HepG2 (cell line): ENCODE measurements around the gene SLC5A10. TPM values are rescaled to one million over a fixed set of nuclear protein-coding genes. Genes with fewer than 3 reads are reported as not detected.
"Not testable (repeated sequence)": the region's sequence is repeated elsewhere in the genome, so short reads cannot be mapped to it uniquely, and the experiment has no call there.

Experiments
- ATAC-seq: fragments of 200-7000 bp; cut with Tn5 transposase; 3 replicates; pipeline ENCODE4 v1.9.1; 2020; ENCODE audit warnings: mild to moderate bottlenecking, moderate library complexity
- BruUV-seq: library from RNA; stranded (reverse); fragments of 400-500 nt; replicated peaks from 2 replicates; lab custom pipeline; 2021; lab: Mats Ljungman, UMichigan
- CTCF ChIA-PET: fragments of 300-600 bp; formaldehyde crosslinking; extraction: SDS; loops from one replicate; lab custom pipeline; 2021; ENCODE audit warnings: low total read pairs, inconsistent platforms, low intra/inter-chr PET ratio; lab: Yijun Ruan, JAX
- POLR2A ChIA-PET: fragments of 350-600 bp; sonication (Branson Sonifier 250); formaldehyde crosslinking; loops from one replicate; lab custom pipeline; 2020; ENCODE audit warnings: antibody characterized with exemption, inconsistent platforms; lab: Yijun Ruan, JAX
- DNase-seq: peaks from one replicate; pipeline ENCODE4 v3.0.0-alpha.2; 2015; ENCODE audit warnings: low spot score
- FAIRE-seq: peaks from 3 replicates; lab custom pipeline; 2011; peaks lifted over from hg19 to GRCh38; lab: Jason Lieb, UNC
- H2AFZ ChIP-seq: one replicate; pipeline ENCODE4 v1.6.1; 2011; ENCODE audit warnings: low read length, inconsistent platforms
- H3K27ac ChIP-seq: fragments of 300-600 bp; 3 replicates; pipeline ENCODE4 v1.8.0; 2011; ENCODE audit warnings: mixed run types, mild to moderate bottlenecking, mixed read lengths, low read length, inconsistent platforms; ENCODE audit not compliant: insufficient read depth; ENCODE audit errors: extremely low read length
- H3K27me3 ChIP-seq, 2 experiments: fragments of 200-600 bp in 1 of 2; 2 replicates in 1 of 2; 3 replicates in 1 of 2; pipeline versions ENCODE4 v1.6.0 to v1.8.0; 2011; ENCODE audit warnings: low read length in 2 of 2, mild to moderate bottlenecking in 2 of 2, moderate library complexity in 2 of 2, inconsistent platforms in 1 of 2; ENCODE audit not compliant: insufficient read depth in 2 of 2, control insufficient read depth in 1 of 2
- H3K36me3 ChIP-seq, 2 experiments: fragments of 200-600 bp in 1 of 2; replicated peaks in 1 of 2; 2 replicates in 1 of 2; 3 replicates in 1 of 2; pipeline versions ENCODE4 v1.5.1 to v1.8.0; 2011; ENCODE audit warnings: low read length in 2 of 2, inconsistent platforms in 1 of 2; ENCODE audit not compliant: insufficient read depth in 2 of 2, control insufficient read depth in 1 of 2
- H3K4me1 ChIP-seq: 2 replicates; pipeline ENCODE4 v1.5.1; 2012; ENCODE audit warnings: low read length, inconsistent platforms; ENCODE audit not compliant: insufficient read depth
- H3K4me2 ChIP-seq: 2 replicates; pipeline ENCODE4 v1.6.0; 2011; ENCODE audit warnings: low read depth, low read length, inconsistent platforms
- H3K4me3 ChIP-seq, 3 experiments: fragments of 200-600 bp in 1 of 3; sonication (generic), shearing (Covaris generic) in 1 of 3; replicated peaks in 1 of 3; 2 replicates each; pipeline ENCODE4 v1.5.1; 2011 to 2016; ENCODE audit warnings: low read length in 3 of 3, inconsistent platforms in 2 of 3, low read depth in 2 of 3, mild to moderate bottlenecking in 2 of 3, control low read depth in 1 of 3, mixed read lengths in 1 of 3; ENCODE audit not compliant: insufficient read depth in 1 of 3
- H3K79me2 ChIP-seq: one replicate; pipeline ENCODE4 v1.6.1; 2011; ENCODE audit warnings: low read length, inconsistent platforms; ENCODE audit not compliant: insufficient read depth
- H3K9ac ChIP-seq: 2 replicates; pipeline ENCODE4 v1.6.0; 2011; ENCODE audit warnings: mild to moderate bottlenecking, low read depth, low read length, inconsistent platforms; ENCODE audit not compliant: insufficient read depth
- H3K9me3 ChIP-seq: 2 replicates; pipeline ENCODE4 v1.5.1; 2012; ENCODE audit warnings: mild to moderate bottlenecking, low read length
- H4K20me1 ChIP-seq: 2 replicates; pipeline ENCODE4 v1.6.0; 2011; ENCODE audit warnings: inconsistent platforms, mild to moderate bottlenecking, low read length, moderate library complexity; ENCODE audit not compliant: insufficient read depth
- SNAI1 ChIP-seq: sonication (generic); formaldehyde crosslinking; IDR thresholded peaks from 2 replicates; pipeline ENCODE4 v1.5.0; 2020; ENCODE audit warnings: mild to moderate bottlenecking, missing genetic modification reagents, borderline replicate concordance
- ZNF281 ChIP-seq: sonication (generic); formaldehyde crosslinking; IDR thresholded peaks from 2 replicates; pipeline ENCODE4 v1.4.0; 2020; ENCODE audit warnings: missing genetic modification reagents, borderline replicate concordance
- ZNF329 ChIP-seq: sonication (generic); formaldehyde crosslinking; IDR thresholded peaks from 2 replicates; pipeline ENCODE4 v1.9.0; 2021; ENCODE audit warnings: low read depth, mild to moderate bottlenecking, missing genetic modification reagents
- WGBS: methylation state at CpG from one replicate; pipeline ENCODE4 v1.1.6; 2017; ENCODE audit warnings: low lambda C conversion rate; 5-methylcytosine and 5-hydroxymethylcytosine counted together
- in situ Hi-C: cut with HindIII; loops from 2 replicates; pipeline ENCODE4 v1.10.0; 2017; ENCODE audit warnings: low pct_unique_long_range_greater_than_20kb; ENCODE audit not compliant: extremely low pct_ligation_motif_present
- intact Hi-C: fragments of 100-400 bp; cut with micrococcal nuclease; formaldehyde crosslinking; loops from one replicate; pipeline ENCODE4 v1.10.0; 2022; ENCODE audit not compliant: unreplicated experiment
- polyA plus RNA-seq, 8 experiments: library from polyadenylated mRNA; depleted of rRNA in 3 of 8; stranded (reverse) in 7 of 8; unstranded in 1 of 8; fragments of >200 nt; fragmentation: Illumina TruSeq in 4 of 8; extraction: Trizol in 4 of 8; gene quantifications; 2 replicates each; pipeline versions ENCODE4 v1.2.1 to v1.2.3, GENCODE V29; 2011 to 2016; ENCODE audit warnings: low read depth in 4 of 8, missing spikeins in 1 of 8, mixed read lengths in 1 of 8; ENCODE audit not compliant: insufficient read depth in 1 of 8
- total RNA-seq, 5 experiments: library from RNA; depleted of rRNA; stranded (reverse); fragments of >200 nt; fragmentation: Illumina TruSeq; extraction: Trizol; gene quantifications; 2 replicates each; pipeline ENCODE4 v1.2.3, GENCODE V29; 2016; ENCODE audit warnings: low read depth in 1 of 5

SLC5A10 gene
- total and polyA plus RNA-seq, 2 of the 13 experiments (the other 11 are each of a cell fraction or from before 2014, with no cell fraction given): 0.05 TPM; not detected in 1

GRCh38 chr17:18955009-18955408 lies 3.0 kb downstream of the SLC5A10 start:
- Histone ChIP-seq H3K4me1 (peaks cover 46% of the 10 kb centered on the region), H3K36me3 (no peaks in the 10 kb centered on the region), H4K20me1 (no peaks in the 10 kb centered on the region), H3K27me3 (peaks cover 6 to 23% of the 10 kb centered on the region in 2 experiments; a peak in 2 of 5 replicates), H3K27ac (no peak overlapping the region), H2AFZ (no peak overlapping the region), H3K9ac (no peak overlapping the region), H3K4me2 (no peak overlapping the region), H3K79me2 (no peaks in the 10 kb centered on the region), H3K4me3 (no peak overlapping the region), H3K9me3 (no peaks in the 10 kb centered on the region)
- ChIA-PET CTCF (no interaction called here), POLR2A (no interaction called here)
- WGBS: 74% methylated on average over 6 of the region's 6 CpGs
- intact Hi-C loops (loop anchor here (10.0 kb wide), 1 partner anchor 140 kb away; no protein-coding TSS in a partner anchor), in situ Hi-C loops (no loop called here)
- BruUV-seq: no TSS peak
- FAIRE-seq (no peak), DNase-seq (no peak), ATAC-seq (no peak)
- TF ChIP-seq ZNF329 (CRISPR knock-in tag) (peak; percentile 92), SNAI1 (no peak), ZNF281 (CRISPR knock-in tag) (no peak)

GRCh38 chr17:18956021-18956420 lies 4.1 kb downstream of the SLC5A10 start:
- H4K20me1 ChIP-seq, H3K9ac ChIP-seq, ATAC-seq, H2AFZ ChIP-seq, H3K27ac ChIP-seq, CTCF ChIA-PET, BruUV-seq, DNase-seq, POLR2A ChIA-PET, H3K36me3 ChIP-seq, H3K4me3 ChIP-seq, H3K9me3 ChIP-seq, H3K4me2 ChIP-seq, in situ Hi-C loops, FAIRE-seq, H3K79me2 ChIP-seq: not testable (repeated sequence)
- 84% methylated on average over 6 of the region's 6 CpGs for WGBS
- Histone ChIP-seq H3K27me3 (peaks cover 6 to 25% of the 10 kb centered on the region in 2 experiments; a peak in 2 of 5 replicates), H3K4me1 (peaks cover 39% of the 10 kb centered on the region)
- intact Hi-C loops: loop anchor here (10.0 kb wide), 1 partner anchor 141 kb away; no protein-coding TSS in a partner anchor
